GM12874 (cell line): ENCODE results near the gene ALDH3A1.

Source experiments
- CTCF ChIP-seq: IDR thresholded peaks from 2 replicates; pipeline ENCODE4 v1.5.1; 2011; ENCODE audit warnings: low read depth, mild to moderate bottlenecking, control low read depth, low read length, moderate library complexity; ENCODE audit not compliant: insufficient read depth

ALDH3A1 gene

GRCh38 chr17:19743101-19744100 is 4.7 kb downstream of the ALDH3A1 start:
- TF ChIP-seq CTCF, result no peak

- TF ChIP-seq CTCF, result no peak
Measured at GRCh38 chr17:19742495-19742894, 5.6 kb downstream of the ALDH3A1 start.

GRCh38 chr17:19741832-19742457 is 6.2 kb downstream of the ALDH3A1 start:
- no peak for TF ChIP-seq CTCF

- no peak for TF ChIP-seq CTCF
Measured at GRCh38 chr17:19740933-19741332, 7.2 kb downstream of the ALDH3A1 start.

- no peak for TF ChIP-seq CTCF
Measured at GRCh38 chr17:19739241-19740201, 8.6 kb downstream of the ALDH3A1 start.

GRCh38 chr17:19738757-19739156 is 9.3 kb downstream of the ALDH3A1 start:
- TF ChIP-seq CTCF, result no peak
